ENCODE measurements around the gene MRPL24.

The MRPL24 gene

DNA sequence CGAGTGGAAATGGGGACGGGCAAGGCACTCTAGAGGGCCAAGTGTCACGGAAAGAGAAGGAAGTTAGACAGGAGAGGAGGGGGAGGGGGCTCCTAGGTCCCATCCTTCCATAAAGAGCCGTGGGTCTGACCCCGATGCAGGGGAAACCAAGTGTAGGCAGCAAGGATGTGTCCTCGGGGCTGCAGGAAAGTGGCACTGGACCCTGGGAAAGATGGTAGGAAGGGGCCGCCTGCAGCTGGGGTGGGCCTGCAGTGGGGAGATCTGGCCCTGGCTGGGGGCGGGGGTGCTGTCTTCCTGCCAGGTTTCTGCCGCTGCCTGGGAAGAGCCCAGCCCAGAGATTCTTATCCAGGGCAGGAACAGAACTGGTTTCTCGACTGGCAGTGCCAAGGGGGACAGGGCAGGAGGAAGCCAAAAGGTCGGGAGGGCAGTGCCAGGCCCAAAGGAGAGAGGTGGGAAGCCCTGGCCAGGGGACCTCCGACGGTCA lies 48.4 kb downstream of the MRPL24 start:
- no peak for DNase-seq (ENCODE audit: low read depth in 2 of 2)

DNA sequence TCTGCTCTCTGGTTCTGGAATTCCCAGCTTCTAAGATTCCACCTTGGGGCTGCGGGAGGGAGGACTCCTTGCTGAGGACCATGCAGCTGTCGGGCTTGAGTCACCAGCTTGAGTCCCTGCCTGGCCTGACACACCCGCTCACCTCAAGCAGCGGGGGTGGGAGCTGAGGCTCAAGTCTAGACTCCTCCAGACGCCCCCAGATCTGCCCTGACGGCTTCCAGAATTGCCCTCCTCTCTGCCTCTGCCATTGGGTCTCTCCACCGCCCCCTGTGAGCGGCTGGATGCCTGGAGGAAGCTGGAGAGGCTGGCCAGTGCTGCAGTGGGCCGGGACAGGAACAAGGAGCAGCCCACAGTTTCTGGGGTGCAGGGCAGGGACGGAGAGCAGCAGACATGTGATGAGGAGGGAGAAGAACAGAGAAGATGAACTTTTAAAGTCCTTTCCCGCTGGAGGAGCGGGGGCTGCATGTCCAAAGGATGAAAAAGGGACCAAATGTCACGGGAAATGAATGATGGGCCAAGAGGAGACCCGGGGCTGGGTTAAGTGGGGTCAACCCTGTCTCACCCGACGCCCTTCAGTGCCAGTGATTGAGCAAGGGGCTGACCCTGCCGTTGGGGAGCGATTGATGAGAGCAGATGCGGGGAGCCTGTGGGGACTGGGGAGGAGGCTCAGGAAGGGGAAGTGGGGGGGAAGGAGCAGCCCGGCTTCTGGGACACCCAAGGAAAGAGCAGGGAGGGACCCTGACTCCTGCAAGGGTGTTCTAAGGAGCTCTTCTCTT lies 49.0 kb downstream of the MRPL24 start:
- DNase-seq (ENCODE audit: low read depth in 2 of 2), result no peak

DNA sequence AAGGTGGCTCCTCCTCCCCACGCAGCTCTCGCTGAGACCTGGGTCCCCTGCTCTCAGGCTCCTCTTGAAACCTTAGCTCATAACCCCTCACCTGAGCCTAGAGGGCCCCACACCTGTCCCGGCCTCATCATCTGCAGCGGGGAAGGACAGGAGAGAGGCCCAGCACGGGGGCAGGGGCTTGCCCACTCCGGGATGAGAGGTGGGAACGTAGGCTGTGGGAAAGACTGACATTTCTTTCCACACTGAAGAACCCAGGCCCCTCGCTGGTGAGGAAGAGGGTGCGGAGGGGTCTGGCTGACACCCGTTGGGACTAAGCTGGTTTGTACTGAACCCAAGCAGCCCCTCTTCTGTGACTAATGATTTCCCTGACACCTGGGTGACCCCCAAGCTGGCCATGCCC lies 49.7 kb downstream of the MRPL24 start:
- DNase-seq (ENCODE audit: low read depth in 2 of 2), result no peak

DNA sequence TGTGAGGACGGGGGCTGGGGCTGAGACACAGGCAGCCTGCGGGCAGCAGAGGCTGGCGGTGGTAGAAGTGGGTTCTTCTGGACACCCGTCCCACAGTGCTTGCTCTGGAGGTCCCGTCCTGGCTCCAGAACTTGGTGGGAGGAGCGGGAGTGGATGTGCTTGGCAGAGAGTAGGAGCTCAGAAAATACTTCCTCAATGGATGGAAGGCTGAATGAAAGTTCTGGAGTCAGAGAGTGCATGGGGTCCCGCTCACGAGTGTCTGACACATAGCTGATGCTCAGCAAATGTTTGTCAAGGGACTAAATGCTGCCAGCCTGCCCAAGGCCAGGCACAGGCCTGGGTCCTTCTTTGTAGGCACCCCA lies 50.2 kb downstream of the MRPL24 start:
- no peak for DNase-seq (ENCODE audit: low read depth in 2 of 2)

DNA sequence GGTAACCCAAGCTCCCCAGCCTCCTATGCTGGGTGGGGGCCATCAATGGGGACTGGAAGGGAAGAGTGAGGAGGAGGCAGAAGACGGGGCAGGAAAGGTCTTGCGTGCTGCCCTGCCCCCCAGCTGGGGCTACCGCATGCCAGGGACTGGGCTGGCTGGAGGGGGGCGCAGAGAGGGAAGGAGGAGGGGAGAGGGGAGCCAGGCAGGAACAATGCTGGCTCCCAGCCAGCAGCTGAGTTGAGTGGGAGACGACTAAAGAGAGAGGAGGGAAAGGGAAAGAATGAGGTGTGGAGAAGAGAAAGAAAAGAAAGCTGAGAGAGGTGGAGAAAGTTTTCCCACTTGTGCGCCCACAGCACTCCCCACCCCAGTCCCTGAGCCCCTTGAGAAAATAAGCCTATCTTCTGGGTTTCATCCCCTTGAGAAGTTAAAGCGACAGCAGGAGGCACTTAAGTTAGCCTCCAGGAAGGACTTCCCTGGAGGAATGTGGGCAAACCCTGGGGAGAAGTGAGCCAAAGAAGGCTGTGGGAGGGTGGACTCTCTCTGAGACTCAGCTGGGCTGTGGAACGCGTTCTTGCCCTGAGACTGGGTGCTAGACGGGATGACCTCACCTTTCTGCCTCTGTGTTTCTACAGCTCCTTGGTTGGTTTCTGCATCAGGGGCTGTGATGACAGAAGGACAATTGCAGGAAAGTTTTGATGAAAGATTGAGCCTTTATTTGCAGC lies 50.8 kb downstream of the MRPL24 start:
- no peak for DNase-seq (ENCODE audit: low read depth in 2 of 2)

DNA sequence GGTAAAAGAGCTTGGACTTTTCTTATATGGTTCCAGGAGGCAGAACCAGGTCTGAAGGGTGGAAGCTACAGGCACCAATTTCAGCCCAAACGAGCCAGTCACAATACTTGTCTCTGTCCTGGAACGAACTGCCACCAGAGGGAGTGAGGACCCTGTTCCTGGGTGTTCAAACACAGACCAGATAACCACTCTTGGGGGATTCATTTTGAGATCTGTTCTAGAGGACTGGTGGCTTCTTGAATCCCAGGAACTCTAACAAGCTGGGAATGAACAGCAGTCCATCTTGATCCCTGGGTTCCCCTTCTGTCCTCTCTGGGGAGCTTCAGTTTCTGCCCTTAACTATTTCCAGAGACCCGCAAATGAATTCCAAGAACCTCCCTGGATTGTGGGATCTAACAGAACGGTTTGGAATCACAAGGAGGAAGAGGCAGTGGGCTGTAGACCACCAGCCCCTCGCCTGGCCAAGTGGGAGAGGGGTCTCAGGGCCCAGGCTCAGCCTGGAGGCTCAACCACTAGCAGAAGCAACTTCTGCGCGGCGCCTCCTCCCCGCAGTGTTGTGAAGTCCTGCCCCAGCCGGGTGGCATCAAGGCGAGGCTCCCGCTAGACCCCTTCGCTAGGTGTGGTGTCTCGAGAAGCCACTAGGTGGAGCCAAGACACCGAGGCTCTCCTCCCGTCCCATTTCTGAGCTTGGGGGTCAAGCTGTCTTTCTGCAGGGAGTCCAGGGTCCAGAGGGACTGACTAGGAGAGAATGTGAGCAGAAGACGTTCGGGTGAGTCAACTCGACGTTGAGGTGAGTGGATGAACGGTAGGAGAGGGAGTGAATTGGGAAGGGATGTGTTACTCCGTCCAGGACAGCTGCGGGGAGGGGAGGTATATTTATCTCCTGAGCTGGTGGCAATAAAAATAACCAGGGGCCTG lies 51.6 kb downstream of the MRPL24 start:
- no peak for DNase-seq (ENCODE audit: low read depth in 2 of 2)
